Measurements from ENCODE around the gene CAPN9.

CAPN9 gene

DNA sequence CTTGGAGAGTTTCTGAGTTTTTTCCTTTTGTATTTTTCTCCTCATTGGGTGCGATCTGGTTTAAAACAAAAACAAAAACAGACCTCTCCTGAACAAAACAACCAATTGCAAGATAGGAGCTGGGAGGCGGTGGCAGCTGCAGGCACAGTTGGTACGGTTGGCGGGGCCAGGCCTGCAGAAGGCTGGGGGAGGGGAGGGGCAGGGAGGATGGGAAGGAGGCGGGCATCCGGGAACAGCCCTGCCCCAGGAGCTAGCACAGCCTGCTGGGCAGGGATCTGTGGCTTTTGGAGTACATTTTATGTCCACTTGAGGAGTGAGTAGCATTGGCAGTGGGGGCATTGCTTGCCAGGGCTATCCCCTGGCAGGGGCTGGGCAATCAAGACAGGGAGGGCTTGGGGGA lies 5.2 kb downstream of the CAPN9 start:
- H3K36me3 ChIP-seq: no peaks in the 10 kb centered on the region
- H3K4me1 ChIP-seq (ENCODE audit: control insufficient read depth in 1 of 2, insufficient read depth in 1 of 2, low read depth in 1 of 2, low read length in 1 of 2): peaks cover 0 to 8% of the 10 kb centered on the region in 2 experiments
- H3K27ac ChIP-seq: no peak overlapping the region
- TF ChIP-seq, protein P1, sequence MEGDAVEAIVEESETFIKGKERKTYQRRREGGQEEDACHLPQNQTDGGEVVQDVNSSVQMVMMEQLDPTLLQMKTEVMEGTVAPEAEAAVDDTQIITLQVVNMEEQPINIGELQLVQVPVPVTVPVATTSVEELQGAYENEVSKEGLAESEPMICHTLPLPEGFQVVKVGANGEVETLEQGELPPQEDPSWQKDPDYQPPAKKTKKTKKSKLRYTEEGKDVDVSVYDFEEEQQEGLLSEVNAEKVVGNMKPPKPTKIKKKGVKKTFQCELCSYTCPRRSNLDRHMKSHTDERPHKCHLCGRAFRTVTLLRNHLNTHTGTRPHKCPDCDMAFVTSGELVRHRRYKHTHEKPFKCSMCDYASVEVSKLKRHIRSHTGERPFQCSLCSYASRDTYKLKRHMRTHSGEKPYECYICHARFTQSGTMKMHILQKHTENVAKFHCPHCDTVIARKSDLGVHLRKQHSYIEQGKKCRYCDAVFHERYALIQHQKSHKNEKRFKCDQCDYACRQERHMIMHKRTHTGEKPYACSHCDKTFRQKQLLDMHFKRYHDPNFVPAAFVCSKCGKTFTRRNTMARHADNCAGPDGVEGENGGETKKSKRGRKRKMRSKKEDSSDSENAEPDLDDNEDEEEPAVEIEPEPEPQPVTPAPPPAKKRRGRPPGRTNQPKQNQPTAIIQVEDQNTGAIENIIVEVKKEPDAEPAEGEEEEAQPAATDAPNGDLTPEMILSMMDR (IDR thresholded peaks at IDR 0.05): no peak
- no peaks in the 10 kb centered on the region for H3K9me3 ChIP-seq
- no peak overlapping the region for H3K4me3 ChIP-seq (ENCODE audit: low read depth in 1 of 2, low read length in 1 of 2)
- peaks cover 8% of the 10 kb centered on the region for H3K27me3 ChIP-seq

DNA sequence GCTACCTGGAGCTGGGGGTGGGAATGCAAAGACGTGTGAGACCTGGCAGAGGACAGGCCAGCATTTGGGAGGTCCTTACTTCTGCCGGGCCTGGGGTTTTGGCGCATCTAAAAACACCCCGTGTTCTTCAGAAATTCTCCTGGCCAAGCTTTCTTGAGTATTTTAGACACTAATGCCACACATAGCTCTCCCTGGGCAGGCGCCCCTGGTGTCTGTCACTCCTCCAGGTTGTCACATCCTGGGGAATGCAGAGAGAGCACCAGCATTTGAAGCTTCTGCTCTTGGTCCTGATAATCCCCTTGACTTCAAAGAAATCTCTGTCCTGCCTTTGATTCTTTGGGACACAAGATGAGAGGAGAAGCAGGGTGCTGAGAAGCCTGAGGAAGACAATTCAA lies 6.0 kb downstream of the CAPN9 start:
- Histone ChIP-seq H3K4me3 (ENCODE audit: low read depth in 1 of 2, low read length in 1 of 2) (no peak overlapping the region), H3K36me3 (no peaks in the 10 kb centered on the region), H3K9me3 (no peaks in the 10 kb centered on the region), H3K27ac (no peak overlapping the region), H3K27me3 (peaks cover 13% of the 10 kb centered on the region), H3K4me1 (ENCODE audit: control insufficient read depth in 1 of 2, insufficient read depth in 1 of 2, low read depth in 1 of 2, low read length in 1 of 2) (peaks cover 0 to under 1% of the 10 kb centered on the region in 2 experiments)
- TF ChIP-seq, protein P1 (IDR thresholded peaks at IDR 0.05): no peak

DNA sequence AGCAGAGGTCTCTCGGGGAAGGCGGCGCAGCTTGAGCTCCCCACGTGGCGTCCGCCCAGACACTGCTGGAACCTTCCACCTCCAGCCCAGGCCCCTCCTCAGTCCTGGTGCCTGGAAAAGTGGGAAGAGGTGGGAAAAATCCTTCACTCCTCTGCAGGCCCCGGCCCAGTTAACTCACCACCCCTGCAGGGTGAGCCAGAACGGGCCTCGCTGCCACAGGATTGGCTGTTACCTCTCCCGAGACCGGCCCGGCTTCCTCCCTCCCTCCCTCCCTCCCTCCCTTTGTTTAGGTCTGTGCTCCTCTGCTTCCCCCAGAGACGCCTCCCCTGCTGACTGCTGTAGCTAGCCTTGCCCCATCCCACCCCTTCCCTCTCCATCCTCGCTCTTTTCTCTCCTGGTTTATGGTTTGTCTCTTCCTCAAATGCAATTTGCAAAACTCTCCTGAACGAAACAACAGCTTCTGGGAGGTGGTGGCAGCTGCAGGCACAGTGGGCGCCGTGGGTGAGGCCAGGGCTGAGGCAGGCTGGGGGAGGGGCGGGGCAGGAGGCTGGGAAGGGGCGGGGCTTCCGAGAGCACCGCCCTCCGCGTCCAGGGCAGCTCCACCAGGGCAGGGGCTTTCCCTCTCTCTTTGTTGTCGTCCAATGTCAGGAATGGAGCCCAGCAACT lies 6.5 kb downstream of the CAPN9 start:
- no peaks in the 10 kb centered on the region for H3K9me3 ChIP-seq
- H3K27ac ChIP-seq: no peak overlapping the region

DNA sequence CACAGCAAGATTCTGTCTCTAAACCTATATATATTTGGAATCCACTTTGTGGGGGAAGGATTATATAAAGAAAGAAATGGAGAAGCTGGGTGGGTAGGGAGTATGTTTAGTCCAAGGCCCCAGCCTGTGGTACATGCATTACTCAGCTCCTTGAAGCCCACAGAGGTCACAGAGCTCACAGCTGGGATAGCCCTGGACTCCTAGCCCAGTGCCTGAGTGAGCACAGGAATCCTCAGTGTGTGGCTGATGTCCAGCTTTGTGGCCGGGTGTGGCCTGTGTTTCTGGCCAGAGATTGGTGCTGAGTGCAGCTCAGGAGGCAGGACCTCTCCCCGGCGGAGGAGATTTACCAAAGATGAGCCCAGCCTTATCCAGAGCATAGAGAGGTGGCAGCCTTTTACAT lies 7.6 kb downstream of the CAPN9 start:
- TF ChIP-seq, protein P1 (IDR thresholded peaks at IDR 0.05): no peak
- Histone ChIP-seq H3K27ac (no peak overlapping the region), H3K36me3 (no peaks in the 10 kb centered on the region)

More for the DNA sequence above, 6.5 kb downstream of the CAPN9 start:
- H3K4me1 ChIP-seq (ENCODE audit: control insufficient read depth in 1 of 2, insufficient read depth in 1 of 2, low read depth in 1 of 2, low read length in 1 of 2): no peaks in the 10 kb centered on the region
- H3K36me3 ChIP-seq: no peaks in the 10 kb centered on the region
- H3K4me3 ChIP-seq (ENCODE audit: low read depth in 1 of 2, low read length in 1 of 2): no peak overlapping the region
- peaks cover 13% of the 10 kb centered on the region for H3K27me3 ChIP-seq
- TF ChIP-seq, protein P1 (IDR thresholded peaks at IDR 0.05): no peak

DNA sequence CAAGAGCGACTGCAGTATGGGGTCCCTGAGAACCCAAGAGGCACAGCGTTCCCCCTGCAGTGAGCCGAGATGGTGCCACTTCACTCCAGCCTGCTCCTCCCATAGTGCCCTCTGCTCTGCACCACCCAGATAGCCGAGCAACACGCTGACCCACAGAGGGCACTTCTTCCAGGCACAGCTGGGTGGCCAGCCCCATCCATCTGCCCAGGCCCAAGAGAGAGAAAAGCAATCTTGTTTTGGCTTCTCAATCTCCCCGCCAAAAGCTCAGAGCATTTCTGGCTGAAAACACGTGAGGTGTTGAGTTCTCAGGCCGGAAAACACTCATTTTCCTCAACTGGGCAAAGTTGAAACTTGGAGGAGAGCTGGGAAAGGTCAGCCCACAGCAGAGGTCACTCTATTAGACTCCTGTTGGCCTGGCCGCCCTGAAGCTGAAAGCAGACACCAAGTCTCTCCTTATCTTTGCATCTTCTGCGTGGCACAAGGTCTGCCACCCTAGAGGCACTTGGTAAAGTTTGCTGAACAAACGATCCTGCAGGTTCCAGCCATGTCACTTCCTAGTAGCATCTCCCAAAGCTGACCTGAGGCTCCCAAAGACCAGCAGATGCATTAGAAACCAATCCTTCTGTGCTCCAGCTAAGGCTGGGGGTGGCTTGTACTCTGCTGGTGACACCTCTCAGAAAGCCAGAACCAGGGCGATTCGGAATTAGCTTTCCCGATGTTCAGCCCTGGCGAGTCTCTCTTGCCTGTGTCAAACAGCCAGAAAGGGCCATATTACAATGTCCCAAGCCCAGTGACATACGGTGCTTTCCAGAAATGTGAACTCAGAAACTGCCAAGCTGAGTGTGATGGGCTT lies 10.9 kb downstream of the CAPN9 start:
- H3K4me1 ChIP-seq (ENCODE audit: control insufficient read depth in 1 of 2, insufficient read depth in 1 of 2, low read depth in 1 of 2, low read length in 1 of 2): no peaks in the 10 kb centered on the region
- no peaks in the 10 kb centered on the region for H3K36me3 ChIP-seq
- no peak overlapping the region for H3K4me3 ChIP-seq (ENCODE audit: low read depth in 1 of 2, low read length in 1 of 2)
- TF ChIP-seq, protein P1 (IDR thresholded peaks at IDR 0.05): no peak
- no peaks in the 10 kb centered on the region for H3K9me3 ChIP-seq
- no peak overlapping the region for H3K27ac ChIP-seq
- H3K27me3 ChIP-seq: peaks cover 21% of the 10 kb centered on the region

More for the DNA sequence above, 7.6 kb downstream of the CAPN9 start:
- H3K9me3 ChIP-seq: no peaks in the 10 kb centered on the region
- H3K4me3 ChIP-seq (ENCODE audit: low read depth in 1 of 2, low read length in 1 of 2): no peak overlapping the region
- H3K4me1 ChIP-seq (ENCODE audit: control insufficient read depth in 1 of 2, insufficient read depth in 1 of 2, low read depth in 1 of 2, low read length in 1 of 2): no peaks in the 10 kb centered on the region
- H3K27me3 ChIP-seq: peaks cover 13% of the 10 kb centered on the region

Data from neutrophil (primary cell).